ENCODE results near the gene PAX8. TPM values are rescaled to one million over a fixed set of nuclear protein-coding genes. Genes with fewer than 3 reads are reported as not detected.

The PAX8 gene
- polyA plus RNA-seq, 1 experiment: 1.6 TPM

- H3K36me3 ChIP-seq (ENCODE audit: control insufficient read depth, insufficient read depth, low read length): no peaks in the 10 kb centered on the region
- no peak for DNase-seq (ENCODE audit: low read depth)
- no peaks in the 10 kb centered on the region for H3K27me3 ChIP-seq (ENCODE audit: control insufficient read depth, insufficient read depth, low read length)
- no peak overlapping the region for H3K4me3 ChIP-seq (ENCODE audit: low read depth, low read length)
- POLR2A ChIA-PET: no interaction called here
- CTCF ChIA-PET: interaction anchor here (0.8 to 15.0 kb wide), 5 partner anchors 9 to 52 kb away, joined by 3 to 213 read pairs (median 4); no protein-coding TSS in a partner anchor
- TF ChIP-seq, protein P1, sequence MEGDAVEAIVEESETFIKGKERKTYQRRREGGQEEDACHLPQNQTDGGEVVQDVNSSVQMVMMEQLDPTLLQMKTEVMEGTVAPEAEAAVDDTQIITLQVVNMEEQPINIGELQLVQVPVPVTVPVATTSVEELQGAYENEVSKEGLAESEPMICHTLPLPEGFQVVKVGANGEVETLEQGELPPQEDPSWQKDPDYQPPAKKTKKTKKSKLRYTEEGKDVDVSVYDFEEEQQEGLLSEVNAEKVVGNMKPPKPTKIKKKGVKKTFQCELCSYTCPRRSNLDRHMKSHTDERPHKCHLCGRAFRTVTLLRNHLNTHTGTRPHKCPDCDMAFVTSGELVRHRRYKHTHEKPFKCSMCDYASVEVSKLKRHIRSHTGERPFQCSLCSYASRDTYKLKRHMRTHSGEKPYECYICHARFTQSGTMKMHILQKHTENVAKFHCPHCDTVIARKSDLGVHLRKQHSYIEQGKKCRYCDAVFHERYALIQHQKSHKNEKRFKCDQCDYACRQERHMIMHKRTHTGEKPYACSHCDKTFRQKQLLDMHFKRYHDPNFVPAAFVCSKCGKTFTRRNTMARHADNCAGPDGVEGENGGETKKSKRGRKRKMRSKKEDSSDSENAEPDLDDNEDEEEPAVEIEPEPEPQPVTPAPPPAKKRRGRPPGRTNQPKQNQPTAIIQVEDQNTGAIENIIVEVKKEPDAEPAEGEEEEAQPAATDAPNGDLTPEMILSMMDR (IDR thresholded peaks at IDR 0.05; ENCODE audit: insufficient read depth, low read depth, low read length): peak; percentile 15; the same call in 1 of the 2 replicates
Measured at GRCh38 chr2:113192459-113193100, 86.1 kb downstream of the PAX8 start.

DNA sequence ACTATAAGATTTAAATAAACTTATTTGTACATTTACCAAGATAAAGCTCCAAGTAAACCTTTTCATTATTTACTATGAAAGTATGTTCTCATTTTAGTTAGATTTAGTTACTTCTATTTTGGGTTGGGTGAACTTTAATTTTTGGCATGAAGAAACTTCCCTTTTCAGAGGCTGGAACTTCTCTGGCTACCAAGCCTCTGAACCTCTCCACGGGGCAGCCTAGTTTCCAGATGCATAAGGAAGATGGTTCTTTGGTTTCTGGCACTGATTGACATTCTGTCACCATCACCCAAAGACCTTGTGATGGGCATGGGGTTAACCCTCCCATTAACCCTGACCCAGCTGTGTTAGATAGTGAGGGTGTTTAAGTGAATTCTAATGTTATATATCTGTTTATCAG is 87.8 kb downstream of the PAX8 start:
- ChIA-PET POLR2A (no interaction called here), CTCF (interaction anchor here (1.0 to 15.0 kb wide), 5 partner anchors 8 to 180 kb away, joined by 3 to 213 read pairs (median 6); no protein-coding TSS in a partner anchor)
- Histone ChIP-seq H3K4me3 (ENCODE audit: low read depth, low read length) (no peak overlapping the region), H3K27me3 (ENCODE audit: control insufficient read depth, insufficient read depth, low read length) (no peaks in the 10 kb centered on the region), H3K36me3 (ENCODE audit: control insufficient read depth, insufficient read depth, low read length) (no peaks in the 10 kb centered on the region)
- TF ChIP-seq, protein P1 (IDR thresholded peaks at IDR 0.05; ENCODE audit: insufficient read depth, low read depth, low read length): no peak
- no peak for DNase-seq (ENCODE audit: low read depth)

DNA sequence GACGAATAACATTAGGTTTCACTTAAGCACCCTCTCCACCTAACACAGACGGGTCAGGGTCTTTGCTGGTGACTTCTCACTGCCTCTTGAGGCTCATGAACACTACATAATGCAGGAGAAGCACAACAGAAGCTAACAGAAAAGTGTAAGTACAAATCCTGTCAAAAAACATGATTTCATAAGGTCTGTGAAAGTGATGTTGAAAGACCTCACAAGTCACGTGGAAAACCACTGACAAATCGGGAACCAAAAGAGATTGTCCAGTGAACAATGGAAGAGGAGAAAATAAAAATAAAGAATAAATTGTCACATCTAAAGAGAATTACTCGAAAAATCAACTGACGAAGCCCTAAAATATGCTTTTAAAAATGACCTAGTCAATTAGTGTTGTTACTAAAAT is 91.0 kb downstream of the PAX8 start:
- H3K36me3 ChIP-seq (ENCODE audit: control insufficient read depth, insufficient read depth, low read length): no peaks in the 10 kb centered on the region
- DNase-seq (ENCODE audit: low read depth): no peak
- TF ChIP-seq, protein P1 (IDR thresholded peaks at IDR 0.05; ENCODE audit: insufficient read depth, low read depth, low read length): no peak
- H3K27me3 ChIP-seq (ENCODE audit: control insufficient read depth, insufficient read depth, low read length): no peaks in the 10 kb centered on the region
- POLR2A ChIA-PET: no interaction called here
- CTCF ChIA-PET: no interaction called here
- no peak overlapping the region for H3K4me3 ChIP-seq (ENCODE audit: low read depth, low read length)

DNA sequence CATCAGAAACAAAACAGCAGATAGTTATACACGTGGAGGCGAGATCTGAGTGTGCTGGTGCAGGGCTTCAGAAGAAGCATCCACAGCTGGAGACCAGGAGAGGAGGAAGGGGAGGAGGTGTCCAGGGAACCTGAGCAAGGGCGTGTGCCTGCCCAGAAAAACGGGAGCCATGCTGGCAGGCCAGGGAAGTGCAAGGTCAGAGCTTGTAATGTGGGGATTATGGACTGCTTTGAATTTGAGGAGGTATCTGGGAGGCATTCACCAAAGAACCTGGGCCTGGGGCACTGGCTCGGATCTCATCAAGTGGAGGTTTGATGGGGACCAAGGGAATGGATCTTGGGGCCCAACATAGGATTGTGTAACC is 92.3 kb downstream of the PAX8 start:
- CTCF ChIA-PET: no interaction called here
- H3K36me3 ChIP-seq (ENCODE audit: control insufficient read depth, insufficient read depth, low read length): no peaks in the 10 kb centered on the region
- DNase-seq (ENCODE audit: low read depth): no peak

DNA sequence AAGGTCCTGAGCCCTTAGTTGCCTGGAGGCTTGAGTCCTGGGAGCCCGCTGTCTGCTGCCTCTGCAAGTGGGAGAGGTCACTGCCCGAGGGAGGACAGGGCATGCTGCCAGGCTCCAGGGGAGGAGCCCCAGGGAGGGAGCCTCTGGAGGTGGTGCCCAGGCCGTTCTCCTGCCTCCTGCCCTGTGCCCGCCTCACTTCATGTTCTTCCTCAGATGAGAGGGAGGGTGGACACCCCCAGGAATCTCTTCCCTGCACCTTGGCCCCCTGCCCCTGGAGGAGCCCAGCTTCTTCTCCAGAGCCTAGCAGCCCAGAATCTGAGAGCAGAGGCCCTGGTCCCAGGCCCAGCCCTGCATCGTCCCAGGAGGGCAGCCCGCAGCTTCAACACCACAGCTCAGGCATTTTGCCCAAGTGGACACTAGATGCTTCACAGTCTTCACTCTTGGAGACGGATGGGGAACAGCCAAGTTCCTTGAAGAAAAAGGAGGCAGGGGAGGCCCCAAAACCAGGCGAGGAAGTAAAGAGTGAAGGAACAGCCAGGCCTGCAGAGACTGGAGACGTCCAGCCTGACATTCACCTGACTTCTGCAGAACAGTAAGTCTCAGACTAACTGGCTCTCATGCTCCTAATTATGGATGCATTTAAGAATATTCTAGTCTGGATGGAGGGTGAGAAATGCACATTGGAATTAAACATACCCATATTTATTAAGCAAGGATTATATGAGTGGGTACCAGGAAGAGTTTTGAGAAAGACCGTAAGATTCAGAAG is 92.9 kb downstream of the PAX8 start:
- Histone ChIP-seq H3K36me3 (ENCODE audit: control insufficient read depth, insufficient read depth, low read length) (no peaks in the 10 kb centered on the region), H3K4me3 (ENCODE audit: low read depth, low read length) (no peak overlapping the region), H3K27me3 (ENCODE audit: control insufficient read depth, insufficient read depth, low read length) (no peaks in the 10 kb centered on the region)
- POLR2A ChIA-PET: no interaction called here
- CTCF ChIA-PET: no interaction called here
- no peak for DNase-seq (ENCODE audit: low read depth)
- TF ChIP-seq, protein P1 (IDR thresholded peaks at IDR 0.05; ENCODE audit: insufficient read depth, low read depth, low read length): no peak

More for the DNA sequence above, 92.3 kb downstream of the PAX8 start:
- POLR2A ChIA-PET: no interaction called here
- TF ChIP-seq, protein P1 (IDR thresholded peaks at IDR 0.05; ENCODE audit: insufficient read depth, low read depth, low read length): no peak
- no peak overlapping the region for H3K4me3 ChIP-seq (ENCODE audit: low read depth, low read length)
- H3K27me3 ChIP-seq (ENCODE audit: control insufficient read depth, insufficient read depth, low read length): no peaks in the 10 kb centered on the region
